Right cardiac atrium (tissue), 5 donors: ENCODE measurements around the gene CHCHD6. TPM values are rescaled to one million over a fixed set of nuclear protein-coding genes. Genes with fewer than 3 reads are reported as not detected.

Experiments
- ATAC-seq, 2 donors: fragments of 200-7000 bp; cut with Tn5 transposase; one replicate each; pipeline versions ENCODE4 v1.8.0 to v1.9.1; 2020; ENCODE audit warnings: moderate library complexity in 2 of 2, mild to moderate bottlenecking in 1 of 2
- DNase-seq, 3 donors: peaks; one replicate each; pipeline ENCODE4 v3.0.0-alpha.2; 2020
- H3K27ac ChIP-seq: one replicate; pipeline ENCODE4 v1.5.1; 2013; ENCODE audit warnings: mild to moderate bottlenecking, low read length, control low read depth, moderate library complexity
- H3K27me3 ChIP-seq: one replicate; pipeline ENCODE4 v1.6.1; 2013; ENCODE audit not compliant: control insufficient read depth, insufficient read depth
- H3K4me1 ChIP-seq: one replicate; pipeline ENCODE4 v1.6.1; 2013; ENCODE audit warnings: low read length; ENCODE audit not compliant: control insufficient read depth, insufficient read depth
- H3K4me3 ChIP-seq: one replicate; pipeline ENCODE4 v1.5.1; 2013; ENCODE audit warnings: low read length, control low read depth
- H3K9me3 ChIP-seq: one replicate; pipeline ENCODE4 v1.6.1; 2013; ENCODE audit warnings: low read length; ENCODE audit not compliant: control insufficient read depth
- WGBS: extraction: QIAGEN DNeasy Blood & Tissue Kit; methylation state at CpG from one replicate; pipeline ENCODE4 v1.1.7; 2013; 5-methylcytosine and 5-hydroxymethylcytosine counted together
- intact Hi-C, 4 donors: fragments of 100-400 bp; cut with DNase I; formaldehyde crosslinking; loops; one replicate each; pipeline versions ENCODE4 v1.11.0 to v1.14.0; 2022 to 2023
- polyA plus RNA-seq: library from polyadenylated mRNA; stranded (reverse); fragments of 200-250 nt; gene quantifications from one replicate; pipeline ENCODE4 v1.2.3, GENCODE V29; 2013
- total RNA-seq, 4 donors: library from RNA; stranded (reverse); fragmentation: NEBNext Ultra II Directional; extraction: Animal tissue kit (Norgen Biotek cat#: 25700); gene quantifications; one replicate each; pipeline ENCODE4 v1.2.1, GENCODE V29; 2021
- donor health status: healthy with polysubstance abuse.
- donor health status: DM: no; HTN: yes; CAD: no.
- donor health status: DM: no; HTN: no; CAD: no.
- donor health status: DM: no; HTN: yes; CAD: no; lungs with severe emphysema.
- donor health status: DM: yes; HTN: yes; CAD: no.

The CHCHD6 gene
- total and polyA plus RNA-seq, 5 donors = 7.1 to 10.5 (median 9.3) TPM

GRCh38 chr3:126713199-126713598, 9.2 kb downstream of the CHCHD6 start:
- ATAC-seq = no peak
- no peak for DNase-seq
- 94% methylated on average over 7 of the region's 7 CpGs for whole genome bisulfite sequencing
- H3K4me1 ChIP-seq = no peaks in the 10 kb centered on the region
- no peaks in the 10 kb centered on the region for H3K9me3 ChIP-seq
- no peak overlapping the region for H3K4me3 ChIP-seq
- intact Hi-C loops = no loop called here
- H3K27ac ChIP-seq = no peak overlapping the region
- H3K27me3 ChIP-seq = no peaks in the 10 kb centered on the region

- H3K4me3 ChIP-seq = no peak overlapping the region
- ATAC-seq (no peak), DNase-seq (no peak)
- H3K27me3 ChIP-seq = no peaks in the 10 kb centered on the region
- H3K9me3 ChIP-seq = no peaks in the 10 kb centered on the region
- no peak overlapping the region for H3K27ac ChIP-seq
- no peaks in the 10 kb centered on the region for H3K4me1 ChIP-seq
- intact Hi-C loops = no loop called here
- WGBS = 92% methylated on average over 14 of the region's 14 CpGs
These were observed 10.3 kb downstream of the CHCHD6 start for GRCh38 chr3:126714276-126714900.

DNA sequence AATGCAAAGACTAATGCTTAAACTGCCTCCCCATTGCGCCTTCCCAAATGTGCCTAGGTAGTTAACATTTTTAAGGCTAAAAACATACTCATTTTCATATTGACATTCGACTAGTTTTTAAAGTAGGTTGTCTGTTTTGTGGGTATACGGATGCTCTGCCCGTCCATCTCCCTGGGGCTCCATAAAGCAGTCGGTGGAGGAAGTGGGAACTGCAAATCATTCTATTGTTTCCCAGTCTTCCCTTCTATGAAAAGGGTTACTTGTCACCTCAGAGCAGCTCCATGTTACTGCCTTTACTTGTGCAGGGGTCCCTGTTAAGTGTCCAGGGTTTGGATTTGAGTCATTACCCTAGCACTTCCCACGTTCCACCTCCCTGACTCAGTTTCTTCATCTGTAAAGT, 10.9 kb downstream of the CHCHD6 start:
- Histone ChIP-seq H3K4me1 (no peaks in the 10 kb centered on the region), H3K27ac (no peak overlapping the region), H3K9me3 (no peaks in the 10 kb centered on the region), H3K4me3 (no peak overlapping the region), H3K27me3 (no peaks in the 10 kb centered on the region)
- DNase-seq (no peak), ATAC-seq (no peak)
- intact Hi-C loops = no loop called here
- whole genome bisulfite sequencing = 78% methylated on average over 6 of the region's 6 CpGs

- ATAC-seq = no peak
- Histone ChIP-seq H3K27ac (no peak overlapping the region), H3K4me3 (no peak overlapping the region), H3K9me3 (no peaks in the 10 kb centered on the region), H3K4me1 (no peaks in the 10 kb centered on the region), H3K27me3 (no peaks in the 10 kb centered on the region)
- DNase-seq = no peak
- 89% methylated on average over 1 of the region's 1 CpG for WGBS
- intact Hi-C loops = no loop called here
These were observed 11.4 kb downstream of the CHCHD6 start for GRCh38 chr3:126715432-126715831.

DNA sequence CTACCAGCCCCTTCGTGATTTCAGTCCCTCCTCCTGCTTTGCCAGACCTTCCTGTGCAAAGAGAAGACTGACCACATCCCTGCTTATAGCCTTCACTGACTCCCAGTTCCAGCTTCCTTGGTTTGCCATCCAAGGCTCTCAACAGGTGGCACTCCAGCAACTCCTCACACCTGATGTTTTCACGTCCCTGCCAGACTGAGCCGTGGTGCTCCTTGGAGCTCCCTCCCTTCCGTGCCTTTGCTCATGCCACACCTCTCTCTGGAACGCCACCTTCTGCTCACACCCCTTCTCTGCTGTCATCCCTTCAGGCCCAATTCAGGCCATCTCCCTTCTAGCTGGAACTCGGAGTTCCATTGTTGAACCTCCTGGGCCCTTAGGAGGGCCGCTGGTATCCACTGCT, 12.0 kb downstream of the CHCHD6 start:
- ATAC-seq (no peak), DNase-seq (no peak)
- no peaks in the 10 kb centered on the region for H3K9me3 ChIP-seq
- no peaks in the 10 kb centered on the region for H3K4me1 ChIP-seq
- no peak overlapping the region for H3K27ac ChIP-seq
- intact Hi-C loops = no loop called here
- no peak overlapping the region for H3K4me3 ChIP-seq
- WGBS = 84% methylated on average over 7 of the region's 7 CpGs
- no peaks in the 10 kb centered on the region for H3K27me3 ChIP-seq

DNA sequence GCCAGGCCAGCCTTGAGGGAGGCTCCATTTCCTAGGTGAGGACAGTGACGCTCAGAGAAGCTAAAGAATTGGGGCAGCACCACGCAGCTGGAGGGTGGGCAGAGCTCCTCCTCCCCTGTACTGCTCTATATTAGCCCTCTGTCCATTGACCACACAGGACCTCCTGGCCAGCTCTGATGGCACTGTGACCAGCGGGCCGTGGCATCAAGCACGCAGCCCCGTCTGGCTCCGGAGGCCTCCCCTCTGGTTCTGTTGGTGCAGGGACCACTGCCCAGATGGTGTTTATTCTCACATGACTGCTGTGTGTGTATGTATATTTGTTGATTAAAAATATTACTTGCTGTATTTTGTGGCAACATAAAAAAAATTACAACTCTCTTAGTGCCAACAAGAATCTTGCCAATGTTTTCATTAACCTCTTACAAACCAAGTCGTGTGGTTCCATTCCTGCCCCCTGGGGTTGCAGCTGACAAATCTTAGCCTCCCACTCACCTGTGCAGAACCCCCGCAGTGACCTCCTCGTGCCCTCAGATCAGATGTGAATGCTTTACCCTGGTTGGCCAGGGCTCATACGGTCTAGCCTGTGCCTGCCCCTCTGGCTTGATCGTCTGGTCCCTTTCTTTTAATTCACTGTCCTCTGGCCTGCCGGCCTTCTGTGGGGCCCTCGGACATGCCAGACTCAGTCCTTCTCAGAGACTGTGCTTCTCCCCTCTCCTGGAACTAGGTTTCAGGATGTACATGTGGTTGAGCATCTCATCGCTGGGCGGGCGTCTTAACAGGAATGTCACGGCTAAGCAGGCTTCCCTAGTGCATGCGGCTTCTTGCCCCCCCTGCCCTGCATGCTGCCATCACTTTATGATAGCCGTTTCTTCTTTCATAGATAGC, 14.8 kb downstream of the CHCHD6 start:
- Histone ChIP-seq H3K4me1 (no peaks in the 10 kb centered on the region), H3K4me3 (no peak overlapping the region), H3K27ac (no peak overlapping the region), H3K27me3 (no peaks in the 10 kb centered on the region), H3K9me3 (no peaks in the 10 kb centered on the region)
- intact Hi-C loops = no loop called here
- ATAC-seq (no peak), DNase-seq (no peak)
- WGBS = 83% methylated on average over 20 of the region's 20 CpGs

- DNase-seq = no peak
- intact Hi-C loops = no loop called here
- H3K27me3 ChIP-seq = no peaks in the 10 kb centered on the region
- H3K4me1 ChIP-seq = no peaks in the 10 kb centered on the region
- ATAC-seq = no peak
- H3K4me3 ChIP-seq = no peak overlapping the region
- no peaks in the 10 kb centered on the region for H3K9me3 ChIP-seq
- WGBS = 81% methylated on average over 5 of the region's 5 CpGs
- H3K27ac ChIP-seq = no peak overlapping the region
These were observed 16.6 kb downstream of the CHCHD6 start for GRCh38 chr3:126720596-126720995.

- WGBS = 90% methylated on average over 10 of the region's 10 CpGs
- H3K27me3 ChIP-seq = no peaks in the 10 kb centered on the region
- no peak overlapping the region for H3K27ac ChIP-seq
These were observed 17.2 kb downstream of the CHCHD6 start for GRCh38 chr3:126721246-126721645.

DNA sequence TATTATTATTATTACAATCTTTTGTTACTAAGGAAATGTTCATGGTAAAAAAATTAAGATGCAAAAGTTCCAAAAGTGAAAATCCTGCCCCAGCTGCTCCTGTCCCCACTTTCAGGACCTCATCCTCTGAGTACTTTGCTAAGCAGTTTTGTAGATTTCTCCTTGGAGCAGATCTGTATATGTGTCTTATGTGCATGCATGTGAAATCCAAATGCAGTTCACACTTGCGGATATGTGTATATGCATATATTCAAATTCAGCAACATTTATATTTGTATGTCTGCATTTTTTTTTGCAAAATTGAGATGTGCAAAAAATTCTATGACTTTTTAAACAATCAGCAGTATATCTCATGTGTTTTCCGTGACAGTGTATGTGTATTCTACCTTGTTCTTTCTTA, 19.2 kb downstream of the CHCHD6 start:
- no peak overlapping the region for H3K4me3 ChIP-seq
- 98% methylated on average over 2 of the region's 2 CpGs for WGBS
- H3K27ac ChIP-seq = no peak overlapping the region
- H3K9me3 ChIP-seq = no peaks in the 10 kb centered on the region
- intact Hi-C loops = no loop called here
- DNase-seq (no peak), ATAC-seq (no peak)
- H3K27me3 ChIP-seq = no peaks in the 10 kb centered on the region
- no peaks in the 10 kb centered on the region for H3K4me1 ChIP-seq

More at GRCh38 chr3:126721246-126721645, 17.2 kb downstream of the CHCHD6 start:
- no peak overlapping the region for H3K4me3 ChIP-seq
- no peaks in the 10 kb centered on the region for H3K4me1 ChIP-seq
- ATAC-seq (no peak), DNase-seq (no peak)
- H3K9me3 ChIP-seq = no peaks in the 10 kb centered on the region
- intact Hi-C loops = no loop called here

GRCh38 chr3:126723801-126724200, 19.8 kb downstream of the CHCHD6 start:
- Histone ChIP-seq H3K27me3 (no peaks in the 10 kb centered on the region), H3K9me3 (no peaks in the 10 kb centered on the region), H3K27ac (no peak overlapping the region), H3K4me3 (no peak overlapping the region), H3K4me1 (no peaks in the 10 kb centered on the region)
- ATAC-seq (no peak), DNase-seq (no peak)
- intact Hi-C loops = no loop called here
- WGBS = 98% methylated on average over 1 of the region's 1 CpG

DNA sequence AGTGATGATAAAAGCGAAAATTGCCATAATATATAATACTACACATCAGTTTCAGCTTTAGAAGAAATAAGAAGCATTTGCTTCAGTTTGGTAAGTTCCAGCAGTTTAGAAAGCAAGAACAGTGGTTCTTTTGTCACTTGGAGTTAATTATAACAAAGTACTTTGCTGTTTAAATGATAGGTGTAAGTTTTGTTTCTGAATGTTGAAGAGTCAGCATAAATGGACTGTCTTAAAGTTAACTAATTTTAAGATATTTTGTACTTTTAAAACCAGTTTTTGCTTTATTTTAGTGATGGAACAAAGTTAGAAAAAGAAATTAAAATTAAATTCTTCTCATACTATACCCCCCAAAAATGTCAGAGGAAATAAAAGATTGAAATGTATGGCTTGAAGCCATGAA, 24.6 kb downstream of the CHCHD6 start:
- DNase-seq (no peak), ATAC-seq (no peak)
- WGBS = 96% methylated on average over 1 of the region's 1 CpG
- intact Hi-C loops = no loop called here
- Histone ChIP-seq H3K9me3 (no peaks in the 10 kb centered on the region), H3K27ac (no peak overlapping the region), H3K27me3 (no peaks in the 10 kb centered on the region), H3K4me3 (no peak overlapping the region), H3K4me1 (no peaks in the 10 kb centered on the region)
